ENCODE measurements around the gene NRXN3.
"Not testable (repeated sequence)": the region's sequence is repeated elsewhere in the genome, so short reads cannot be mapped to it uniquely, and the experiment has no call there.

NRXN3 gene

GRCh38 chr14:79011091-79011919 is 841.1 kb downstream of the NRXN3 start:
- no peak for DNase-seq (ENCODE audit: low read depth)

- DNase-seq (ENCODE audit: low read depth), result no peak
These were observed 841.7 kb downstream of the NRXN3 start for GRCh38 chr14:79011920-79012204.

GRCh38 chr14:79016828-79017505 is 846.8 kb downstream of the NRXN3 start:
- DNase-seq (ENCODE audit: low read depth), result no peak

- no peak for DNase-seq (ENCODE audit: low read depth)
These were observed 847.4 kb downstream of the NRXN3 start for GRCh38 chr14:79017561-79017960.

GRCh38 chr14:79018836-79019235 is 848.7 kb downstream of the NRXN3 start:
- DNase-seq (ENCODE audit: low read depth), result no peak

- not testable (repeated sequence) for DNase-seq (ENCODE audit: low read depth)
These were observed 849.7 kb downstream of the NRXN3 start for GRCh38 chr14:79019898-79020297.

GRCh38 chr14:79021766-79022165 is 851.6 kb downstream of the NRXN3 start:
- no peak for DNase-seq (ENCODE audit: low read depth)

GRCh38 chr14:79027138-79027537 is 857.0 kb downstream of the NRXN3 start:
- no peak for DNase-seq (ENCODE audit: low read depth)

- DNase-seq (ENCODE audit: low read depth), result no peak
These were observed 858.1 kb downstream of the NRXN3 start for GRCh38 chr14:79028281-79028680.

- no peak for DNase-seq (ENCODE audit: low read depth)
These were observed 866.3 kb downstream of the NRXN3 start for GRCh38 chr14:79036441-79036840.

- no peak for DNase-seq (ENCODE audit: low read depth)
These were observed 866.9 kb downstream of the NRXN3 start for GRCh38 chr14:79037106-79037505.

- no peak for DNase-seq (ENCODE audit: low read depth)
These were observed 867.4 kb downstream of the NRXN3 start for GRCh38 chr14:79037593-79037992.

- no peak for DNase-seq (ENCODE audit: low read depth)
These were observed 870.6 kb downstream of the NRXN3 start for GRCh38 chr14:79040790-79041189.

GRCh38 chr14:79043194-79043889 is 873.2 kb downstream of the NRXN3 start:
- no peak for DNase-seq (ENCODE audit: low read depth)

GRCh38 chr14:79044894-79045624 is 874.9 kb downstream of the NRXN3 start:
- no peak for DNase-seq (ENCODE audit: low read depth)

- no peak for DNase-seq (ENCODE audit: low read depth)
These were observed 880.9 kb downstream of the NRXN3 start for GRCh38 chr14:79050787-79051727.

GRCh38 chr14:79051742-79052141 is 881.6 kb downstream of the NRXN3 start:
- no peak for DNase-seq (ENCODE audit: low read depth)

- DNase-seq (ENCODE audit: low read depth), result no peak
These were observed 886.7 kb downstream of the NRXN3 start for GRCh38 chr14:79056879-79057278.

GRCh38 chr14:79057333-79057732 is 887.2 kb downstream of the NRXN3 start:
- no peak for DNase-seq (ENCODE audit: low read depth)

GRCh38 chr14:79062226-79062625 is 892.1 kb downstream of the NRXN3 start:
- no peak for DNase-seq (ENCODE audit: low read depth)

GRCh38 chr14:79064214-79064613 is 894.0 kb downstream of the NRXN3 start:
- no peak for DNase-seq (ENCODE audit: low read depth)
